Brain microvascular endothelial cell (primary cell): Measurements from ENCODE around the gene ELK1.

Source experiments
- DNase-seq: peaks from one replicate; pipeline ENCODE4 v3.0.0-alpha.2; 2020
- H3K27ac ChIP-seq: fragments of 250-450 bp; sonication (Bioruptor Pico); 2 replicates; pipeline ENCODE4 v1.5.1; 2020; ENCODE audit warnings: mild to moderate bottlenecking, moderate library complexity
- H3K27me3 ChIP-seq: fragments of 250-450 bp; sonication (Bioruptor Pico); replicated peaks from 2 replicates; pipeline ENCODE4 v1.5.1; 2020; ENCODE audit warnings: mild to moderate bottlenecking
- H3K36me3 ChIP-seq: fragments of 250-450 bp; sonication (Bioruptor Pico); replicated peaks from 2 replicates; pipeline ENCODE4 v1.5.1; 2020; ENCODE audit warnings: mild to moderate bottlenecking
- H3K4me3 ChIP-seq: 2 replicates; pipeline ENCODE4 v1.5.1; 2011; ENCODE audit warnings: low read depth, mild to moderate bottlenecking, control low read depth, low read length, moderate library complexity
- CTCF ChIP-seq: IDR thresholded peaks from 2 replicates; pipeline ENCODE4 v1.5.1; 2011; ENCODE audit warnings: low read depth, mild to moderate bottlenecking, moderate library complexity, low read length, control low read depth, inconsistent platforms; ENCODE audit errors: missing control alignments
- in situ Hi-C: cut with HindIII; loops from 2 replicates; pipeline ENCODE4 v1.10.0; 2017; ENCODE audit warnings: low sequenced_read_pairs, low pct_ligation_motif_present

ELK1 gene

GRCh38 chrX:47586043-47586787 lies 64.1 kb downstream of the ELK1 start:
- in situ Hi-C loops = no loop called here
- TF ChIP-seq CTCF = no peak
- peaks cover 19% of the 10 kb centered on the region for H3K36me3 ChIP-seq
- no peaks in the 10 kb centered on the region for H3K27me3 ChIP-seq
- no peak overlapping the region for H3K27ac ChIP-seq
- no peak overlapping the region for H3K4me3 ChIP-seq
- no peak for DNase-seq
